Measurements from ENCODE around the gene PARP1.
A peak's percentile ranks its signal among the peaks of the same experiment; 100 is the strongest.

Gene PARP1

DNA sequence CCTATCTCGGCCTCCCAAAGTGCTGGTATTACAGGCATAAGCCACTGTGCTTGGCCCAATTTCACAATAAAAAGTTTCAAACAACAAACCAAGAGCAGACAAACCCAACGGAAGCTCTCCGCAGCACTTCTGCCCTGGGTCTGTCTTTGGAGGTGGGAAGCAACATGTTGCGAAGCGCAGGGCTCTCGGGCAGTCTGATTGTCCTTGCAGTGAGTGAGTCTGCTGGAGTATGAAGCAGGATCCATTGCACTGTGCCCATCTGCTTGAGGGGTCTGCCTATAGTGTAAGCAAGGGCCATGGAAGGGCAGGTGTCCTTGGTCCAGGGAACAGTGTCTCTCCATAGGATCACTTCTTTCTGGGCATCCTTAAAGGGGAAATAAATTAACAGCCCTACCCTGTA lies 14.6 kb upstream of the PARP1 start:
- peaks cover 46% of the 10 kb centered on the region for H3K4me1 ChIP-seq (ENCODE audit: insufficient read depth, low read length, severe bottlenecking)
- no peak overlapping the region for H2AFZ ChIP-seq (ENCODE audit: low read length)
- H4K20me1 ChIP-seq (ENCODE audit: insufficient read depth, low read length): no peaks in the 10 kb centered on the region

DNA sequence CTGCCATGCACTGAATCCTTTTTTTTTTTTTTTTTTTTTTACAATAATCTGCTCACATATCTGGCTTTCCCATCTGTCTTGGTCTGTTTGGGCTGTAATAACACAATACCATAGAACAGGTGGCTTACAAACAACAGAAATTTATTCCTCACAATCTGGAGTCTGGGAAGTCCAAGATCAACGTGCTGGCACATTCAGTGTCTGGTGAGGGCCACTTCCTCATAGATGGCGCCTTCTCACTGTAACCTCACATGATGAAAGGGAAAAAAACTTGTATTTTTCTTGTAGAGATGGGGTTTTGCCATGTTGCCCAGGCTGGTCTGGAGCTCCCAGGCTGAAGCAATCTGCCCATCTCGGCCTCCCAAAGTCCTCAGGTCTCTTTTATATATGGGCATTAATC lies 13.0 kb upstream of the PARP1 start:
- Histone ChIP-seq H3K9ac (ENCODE audit: low read length) (no peak overlapping the region), H3K4me3 (ENCODE audit: low read depth, low read length, poor library complexity, severe bottlenecking) (no peak overlapping the region), H3K27ac (ENCODE audit: low read depth, low read length, poor library complexity, severe bottlenecking) (no peak overlapping the region)

More for the DNA sequence above, 14.6 kb upstream of the PARP1 start:
- Histone ChIP-seq H3K27ac (ENCODE audit: low read depth, low read length, poor library complexity, severe bottlenecking) (no peak overlapping the region), H3K27me3 (ENCODE audit: insufficient read depth, low read length) (no peaks in the 10 kb centered on the region), H3K4me3 (ENCODE audit: low read depth, low read length, poor library complexity, severe bottlenecking) (no peak overlapping the region), H3K9me3 (ENCODE audit: low read length) (no peaks in the 10 kb centered on the region), H3K4me2 (ENCODE audit: low read length) (no peak overlapping the region), H3K79me2 (ENCODE audit: insufficient read depth, low read length) (no peaks in the 10 kb centered on the region), H3F3A (ENCODE audit: insufficient read depth, low read length) (no peaks in the 10 kb centered on the region), H3K9me2 (ENCODE audit: low read depth, low read length) (no peaks in the 10 kb centered on the region), H3K9ac (ENCODE audit: low read length) (no peak overlapping the region), H3K36me3 (ENCODE audit: insufficient read depth, low read length) (no peaks in the 10 kb centered on the region)
- TF ChIP-seq, protein P1, sequence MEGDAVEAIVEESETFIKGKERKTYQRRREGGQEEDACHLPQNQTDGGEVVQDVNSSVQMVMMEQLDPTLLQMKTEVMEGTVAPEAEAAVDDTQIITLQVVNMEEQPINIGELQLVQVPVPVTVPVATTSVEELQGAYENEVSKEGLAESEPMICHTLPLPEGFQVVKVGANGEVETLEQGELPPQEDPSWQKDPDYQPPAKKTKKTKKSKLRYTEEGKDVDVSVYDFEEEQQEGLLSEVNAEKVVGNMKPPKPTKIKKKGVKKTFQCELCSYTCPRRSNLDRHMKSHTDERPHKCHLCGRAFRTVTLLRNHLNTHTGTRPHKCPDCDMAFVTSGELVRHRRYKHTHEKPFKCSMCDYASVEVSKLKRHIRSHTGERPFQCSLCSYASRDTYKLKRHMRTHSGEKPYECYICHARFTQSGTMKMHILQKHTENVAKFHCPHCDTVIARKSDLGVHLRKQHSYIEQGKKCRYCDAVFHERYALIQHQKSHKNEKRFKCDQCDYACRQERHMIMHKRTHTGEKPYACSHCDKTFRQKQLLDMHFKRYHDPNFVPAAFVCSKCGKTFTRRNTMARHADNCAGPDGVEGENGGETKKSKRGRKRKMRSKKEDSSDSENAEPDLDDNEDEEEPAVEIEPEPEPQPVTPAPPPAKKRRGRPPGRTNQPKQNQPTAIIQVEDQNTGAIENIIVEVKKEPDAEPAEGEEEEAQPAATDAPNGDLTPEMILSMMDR (IDR thresholded peaks at IDR 0.05; ENCODE audit: low read length): no peak
- TF ChIP-seq EZH2 (IDR thresholded peaks at IDR 0.05; ENCODE audit: borderline replicate concordance, low read length): no peak

DNA sequence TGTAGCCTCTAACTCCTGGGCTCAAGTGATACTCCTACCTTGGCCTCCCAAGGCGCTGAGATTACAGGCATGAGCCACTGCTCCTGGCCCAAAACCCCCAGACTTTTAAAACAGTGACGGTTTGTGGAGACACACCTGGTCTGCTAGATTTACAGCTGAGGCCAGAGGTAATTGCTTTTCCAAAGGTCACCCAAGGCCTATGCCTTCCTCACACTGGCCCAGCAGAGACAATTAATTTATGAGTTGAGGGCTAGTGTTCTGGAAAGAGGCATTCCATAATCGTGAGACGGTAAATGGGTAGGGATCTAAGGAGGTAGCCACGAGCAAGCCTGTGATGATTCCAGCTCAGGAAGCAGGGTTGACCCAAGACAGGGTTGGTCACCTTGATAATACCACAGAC lies 12.4 kb upstream of the PARP1 start:
- H3K27me3 ChIP-seq (ENCODE audit: insufficient read depth, low read length): no peaks in the 10 kb centered on the region
- no peak overlapping the region for H2AFZ ChIP-seq (ENCODE audit: low read length)
- H3K4me1 ChIP-seq (ENCODE audit: insufficient read depth, low read length, severe bottlenecking): peaks cover 41% of the 10 kb centered on the region
- TF ChIP-seq, protein P1 (IDR thresholded peaks at IDR 0.05; ENCODE audit: low read length): no peak
- TF ChIP-seq EZH2 (IDR thresholded peaks at IDR 0.05; ENCODE audit: borderline replicate concordance, low read length): no peak
- no peaks in the 10 kb centered on the region for H3F3A ChIP-seq (ENCODE audit: insufficient read depth, low read length)
- H3K4me2 ChIP-seq (ENCODE audit: low read length): no peak overlapping the region
- no peak overlapping the region for H3K9ac ChIP-seq (ENCODE audit: low read length)
- H3K79me2 ChIP-seq (ENCODE audit: insufficient read depth, low read length): no peaks in the 10 kb centered on the region
- no peaks in the 10 kb centered on the region for H3K9me2 ChIP-seq (ENCODE audit: low read depth, low read length)
- H4K20me1 ChIP-seq (ENCODE audit: insufficient read depth, low read length): no peaks in the 10 kb centered on the region
- H3K9me3 ChIP-seq (ENCODE audit: low read length): no peaks in the 10 kb centered on the region
- H3K4me3 ChIP-seq (ENCODE audit: low read depth, low read length, poor library complexity, severe bottlenecking): no peak overlapping the region
- H3K36me3 ChIP-seq (ENCODE audit: insufficient read depth, low read length): no peaks in the 10 kb centered on the region
- H3K27ac ChIP-seq (ENCODE audit: low read depth, low read length, poor library complexity, severe bottlenecking): no peak overlapping the region

More for the DNA sequence above, 13.0 kb upstream of the PARP1 start:
- Histone ChIP-seq H2AFZ (ENCODE audit: low read length) (0 out of 2 replicates have a peak overlapping the region, but pooled peaks have one; percentile 3), H3K4me1 (ENCODE audit: insufficient read depth, low read length, severe bottlenecking) (peaks cover 47% of the 10 kb centered on the region), H3K9me3 (ENCODE audit: low read length) (no peaks in the 10 kb centered on the region), H3K79me2 (ENCODE audit: insufficient read depth, low read length) (no peaks in the 10 kb centered on the region), H3K27me3 (ENCODE audit: insufficient read depth, low read length) (no peaks in the 10 kb centered on the region), H3K4me2 (ENCODE audit: low read length) (no peak overlapping the region), H3K36me3 (ENCODE audit: insufficient read depth, low read length) (no peaks in the 10 kb centered on the region), H3F3A (ENCODE audit: insufficient read depth, low read length) (no peaks in the 10 kb centered on the region), H4K20me1 (ENCODE audit: insufficient read depth, low read length) (no peaks in the 10 kb centered on the region), H3K9me2 (ENCODE audit: low read depth, low read length) (no peaks in the 10 kb centered on the region)
- TF ChIP-seq, protein P1 (IDR thresholded peaks at IDR 0.05; ENCODE audit: low read length): no peak
- TF ChIP-seq EZH2 (IDR thresholded peaks at IDR 0.05; ENCODE audit: borderline replicate concordance, low read length): no peak
